HepG2 (cell line): ENCODE results near the gene LRRC45. TPM values are rescaled to one million over a fixed set of nuclear protein-coding genes. Genes with fewer than 3 reads are reported as not detected.

ENCODE experiments used
- AFF4 ChIP-seq: sonication (generic); formaldehyde crosslinking; IDR thresholded peaks from 2 replicates; pipeline ENCODE4 v1.4.0; 2020; ENCODE audit warnings: missing genetic modification reagents
- CTCF ChIP-seq: sonication (generic); formaldehyde crosslinking; IDR thresholded peaks from 2 replicates; pipeline ENCODE4 v1.5.0; 2020; ENCODE audit warnings: mild to moderate bottlenecking, missing genetic modification reagents, moderate library complexity
- DNMT1 ChIP-seq: sonication (generic); formaldehyde crosslinking; IDR thresholded peaks from 2 replicates; pipeline ENCODE4 v1.5.1; 2020; ENCODE audit warnings: mild to moderate bottlenecking, missing genetic modification reagents
- JUND ChIP-seq: sonication (generic); formaldehyde crosslinking; IDR thresholded peaks from 2 replicates; pipeline ENCODE4 v1.8.0; 2022; ENCODE audit warnings: mild to moderate bottlenecking, missing genetic modification reagents
- KAT7 ChIP-seq: IDR thresholded peaks from 2 replicates; pipeline ENCODE4 v1.6.1; 2018; ENCODE audit warnings: borderline replicate concordance, missing compliant biosample characterization
- MAFF ChIP-seq: IDR thresholded peaks from 2 replicates; pipeline ENCODE4 v1.6.1; 2011; ENCODE audit warnings: low read depth, low read length, improper control_type of control experiment
- NONO ChIP-seq, 2 experiments: fragments of 450-650 bp in 1 of 2; sonication (generic) in 1 of 2; formaldehyde crosslinking in 1 of 2; IDR thresholded peaks in 1 of 2; conservative IDR thresholded peaks in 1 of 2; 2 replicates each; pipeline versions ENCODE4 v1.6.1 to v1.8.0; 2017 to 2022; ENCODE audit warnings: mild to moderate bottlenecking in 1 of 2, missing genetic modification reagents in 1 of 2, moderate library complexity in 1 of 2
- POLR2AphosphoS5 ChIP-seq: IDR thresholded peaks from 2 replicates; pipeline ENCODE4 v1.6.1; 2012; ENCODE audit warnings: low read depth, low read length
- RAD21 ChIP-seq: fragments of 450-650 bp; formaldehyde crosslinking; IDR thresholded peaks from 2 replicates; pipeline ENCODE4 v1.5.0; 2020; ENCODE audit warnings: mild to moderate bottlenecking
- RNF2 ChIP-seq: fragments of 450-650 bp; conservative IDR thresholded peaks from 2 replicates; pipeline ENCODE4 v1.6.1; 2016; ENCODE audit warnings: low read depth
- SRSF4 ChIP-seq: fragments of 200-400 bp; formaldehyde crosslinking; IDR thresholded peaks from one replicate; pipeline ENCODE4 v1.6.1; 2018; ENCODE audit warnings: mild to moderate bottlenecking, low read depth, low read length, moderate library complexity; ENCODE audit not compliant: poor library complexity, severe bottlenecking
- TRIM24 ChIP-seq: sonication (generic); formaldehyde crosslinking; IDR thresholded peaks from 2 replicates; pipeline ENCODE4 v1.8.0; 2022; ENCODE audit warnings: mild to moderate bottlenecking, missing genetic modification reagents
- XBP1 ChIP-seq: sonication (generic); formaldehyde crosslinking; IDR thresholded peaks from 2 replicates; pipeline ENCODE4 v1.5.0; 2020; ENCODE audit warnings: missing genetic modification reagents
- ZC3H13 ChIP-seq: sonication (generic); formaldehyde crosslinking; IDR thresholded peaks from 2 replicates; pipeline ENCODE4 v1.8.1; 2023; ENCODE audit warnings: mild to moderate bottlenecking, missing genetic modification reagents, moderate library complexity
- ZEB1 ChIP-seq: IDR thresholded peaks from 2 replicates; pipeline ENCODE4 v1.6.1; 2012; ENCODE audit warnings: mild to moderate bottlenecking, low read depth, inconsistent platforms; ENCODE audit not compliant: insufficient replicate concordance
- ZNF362 ChIP-seq: sonication (generic); formaldehyde crosslinking; IDR thresholded peaks from 2 replicates; pipeline ENCODE4 v1.4.0; 2020; ENCODE audit warnings: missing genetic modification reagents, mild to moderate bottlenecking, borderline replicate concordance
- ZNF687 ChIP-seq: sonication (generic); formaldehyde crosslinking; IDR thresholded peaks from 2 replicates; pipeline ENCODE4 v1.5.1; 2020; ENCODE audit warnings: mild to moderate bottlenecking, missing genetic modification reagents, moderate library complexity
- ZNF768 ChIP-seq: sonication (generic); formaldehyde crosslinking; IDR thresholded peaks from 2 replicates; pipeline ENCODE4 v1.4.0; 2020; ENCODE audit warnings: missing genetic modification reagents
- polyA plus RNA-seq, 8 experiments: library from polyadenylated mRNA; depleted of rRNA in 3 of 8; stranded (reverse) in 7 of 8; unstranded in 1 of 8; fragments of >200 nt; fragmentation: Illumina TruSeq in 4 of 8; extraction: Trizol in 4 of 8; gene quantifications; 2 replicates each; pipeline versions ENCODE4 v1.2.1 to v1.2.3, GENCODE V29; 2011 to 2016; ENCODE audit warnings: low read depth in 4 of 8, missing spikeins in 1 of 8, mixed read lengths in 1 of 8; ENCODE audit not compliant: insufficient read depth in 1 of 8
- total RNA-seq, 5 experiments: library from RNA; depleted of rRNA; stranded (reverse); fragments of >200 nt; fragmentation: Illumina TruSeq; extraction: Trizol; gene quantifications; 2 replicates each; pipeline ENCODE4 v1.2.3, GENCODE V29; 2016; ENCODE audit warnings: low read depth in 1 of 5

Gene LRRC45
- total and polyA plus RNA-seq, 2 of the 13 experiments (the other 11 are each of a cell fraction or from before 2014, with no cell fraction given) = 11.6 to 48.1 TPM

GRCh38 chr17:82005701-82006348 is 17.3 kb upstream of the LRRC45 start (continued):
- TF ChIP-seq XBP1 = no peak
- TF ChIP-seq ZNF768 (CRISPR knock-in tag) = 0 out of 2 replicates have a peak, but pooled peaks have one; percentile 7
- TF ChIP-seq CTCF (CRISPR knock-in tag) = 0 out of 2 replicates have a peak, but pooled peaks have one; percentile 1
- no peak for TF ChIP-seq RAD21
- TF ChIP-seq RNF2 = no peak
- TF ChIP-seq POLR2AphosphoS5 = peak; percentile 59
- TF ChIP-seq ZEB1 = no peak
- no peak for TF ChIP-seq NONO (IDR thresholded peaks at IDR 0.05)
- peak; percentile 79 for TF ChIP-seq NONO (CRISPR knock-in tag; conservative IDR thresholded peaks at IDR 0.05)
- no peak for TF ChIP-seq AFF4
- no peak for TF ChIP-seq TRIM24
- no peak for TF ChIP-seq JUND (CRISPR knock-in tag)
- TF ChIP-seq KAT7 (CRISPR knock-in tag) = no peak
- TF ChIP-seq DNMT1 (CRISPR knock-in tag) = no peak
- TF ChIP-seq SRSF4 = peak; percentile 39
- TF ChIP-seq ZNF687 (CRISPR knock-in tag) = peak; percentile 5; the same call in 1 of the 2 replicates
- TF ChIP-seq ZC3H13 (CRISPR knock-in tag) = peak; percentile 52; the same call in 1 of the 2 replicates
- TF ChIP-seq ZNF362 = no peak
- no peak for TF ChIP-seq MAFF
